HepG2 (cell line): ENCODE data around the gene TWIST2. TPM values are rescaled to one million over a fixed set of nuclear protein-coding genes. Genes with fewer than 3 reads are reported as not detected.

Experiments
- ATAC-seq: fragments of 200-7000 bp; cut with Tn5 transposase; 3 replicates; pipeline ENCODE4 v1.9.1; 2020; ENCODE audit warnings: mild to moderate bottlenecking, moderate library complexity
- BruUV-seq: library from RNA; stranded (reverse); fragments of 400-500 nt; replicated peaks from 2 replicates; lab custom pipeline; 2021; lab: Mats Ljungman, UMichigan
- CTCF ChIA-PET: fragments of 300-600 bp; formaldehyde crosslinking; extraction: SDS; loops from one replicate; lab custom pipeline; 2021; ENCODE audit warnings: low total read pairs, inconsistent platforms, low intra/inter-chr PET ratio; lab: Yijun Ruan, JAX
- POLR2A ChIA-PET: fragments of 350-600 bp; sonication (Branson Sonifier 250); formaldehyde crosslinking; loops from one replicate; lab custom pipeline; 2020; ENCODE audit warnings: antibody characterized with exemption, inconsistent platforms; lab: Yijun Ruan, JAX
- DNase-seq: peaks from one replicate; pipeline ENCODE4 v3.0.0-alpha.2; 2015; ENCODE audit warnings: low spot score
- FAIRE-seq: peaks from 3 replicates; lab custom pipeline; 2011; peaks lifted over from hg19 to GRCh38; lab: Jason Lieb, UNC
- H2AFZ ChIP-seq: one replicate; pipeline ENCODE4 v1.6.1; 2011; ENCODE audit warnings: low read length, inconsistent platforms
- H3K27ac ChIP-seq: fragments of 300-600 bp; 3 replicates; pipeline ENCODE4 v1.8.0; 2011; ENCODE audit warnings: mixed run types, mild to moderate bottlenecking, mixed read lengths, low read length, inconsistent platforms; ENCODE audit not compliant: insufficient read depth; ENCODE audit errors: extremely low read length
- H3K27me3 ChIP-seq, 2 experiments: fragments of 200-600 bp in 1 of 2; 2 replicates in 1 of 2; 3 replicates in 1 of 2; pipeline versions ENCODE4 v1.6.0 to v1.8.0; 2011; ENCODE audit warnings: low read length in 2 of 2, mild to moderate bottlenecking in 2 of 2, moderate library complexity in 2 of 2, inconsistent platforms in 1 of 2; ENCODE audit not compliant: insufficient read depth in 2 of 2, control insufficient read depth in 1 of 2
- H3K36me3 ChIP-seq, 2 experiments: fragments of 200-600 bp in 1 of 2; replicated peaks in 1 of 2; 2 replicates in 1 of 2; 3 replicates in 1 of 2; pipeline versions ENCODE4 v1.5.1 to v1.8.0; 2011; ENCODE audit warnings: low read length in 2 of 2, inconsistent platforms in 1 of 2; ENCODE audit not compliant: insufficient read depth in 2 of 2, control insufficient read depth in 1 of 2
- H3K4me1 ChIP-seq: 2 replicates; pipeline ENCODE4 v1.5.1; 2012; ENCODE audit warnings: low read length, inconsistent platforms; ENCODE audit not compliant: insufficient read depth
- H3K4me2 ChIP-seq: 2 replicates; pipeline ENCODE4 v1.6.0; 2011; ENCODE audit warnings: low read depth, low read length, inconsistent platforms
- H3K4me3 ChIP-seq, 3 experiments: fragments of 200-600 bp in 1 of 3; sonication (generic), shearing (Covaris generic) in 1 of 3; replicated peaks in 1 of 3; 2 replicates each; pipeline ENCODE4 v1.5.1; 2011 to 2016; ENCODE audit warnings: low read length in 3 of 3, inconsistent platforms in 2 of 3, low read depth in 2 of 3, mild to moderate bottlenecking in 2 of 3, control low read depth in 1 of 3, mixed read lengths in 1 of 3; ENCODE audit not compliant: insufficient read depth in 1 of 3
- H3K79me2 ChIP-seq: one replicate; pipeline ENCODE4 v1.6.1; 2011; ENCODE audit warnings: low read length, inconsistent platforms; ENCODE audit not compliant: insufficient read depth
- H3K9ac ChIP-seq: 2 replicates; pipeline ENCODE4 v1.6.0; 2011; ENCODE audit warnings: mild to moderate bottlenecking, low read depth, low read length, inconsistent platforms; ENCODE audit not compliant: insufficient read depth
- H3K9me3 ChIP-seq: 2 replicates; pipeline ENCODE4 v1.5.1; 2012; ENCODE audit warnings: mild to moderate bottlenecking, low read length
- H4K20me1 ChIP-seq: 2 replicates; pipeline ENCODE4 v1.6.0; 2011; ENCODE audit warnings: inconsistent platforms, mild to moderate bottlenecking, low read length, moderate library complexity; ENCODE audit not compliant: insufficient read depth
- BHLHE40 ChIP-seq: IDR thresholded peaks from 2 replicates; pipeline ENCODE4 v1.6.1; 2011; ENCODE audit warnings: low read length, improper control_type of control experiment
- GTF3A ChIP-seq: sonication (generic); formaldehyde crosslinking; conservative IDR thresholded peaks from 2 replicates; pipeline ENCODE4 v1.4.0; 2020; ENCODE audit warnings: mild to moderate bottlenecking, missing genetic modification reagents
- KDM3A ChIP-seq: IDR thresholded peaks from 2 replicates; pipeline ENCODE4 v1.6.1; 2018; ENCODE audit warnings: low read depth, missing compliant biosample characterization
- ZNF260 ChIP-seq: sonication (generic); formaldehyde crosslinking; IDR thresholded peaks from 2 replicates; pipeline ENCODE4 v1.4.0; 2020; ENCODE audit warnings: missing genetic modification reagents, low read depth, mild to moderate bottlenecking, borderline replicate concordance
- ZNF558 ChIP-seq: sonication (generic); formaldehyde crosslinking; IDR thresholded peaks from 2 replicates; pipeline ENCODE4 v1.9.0; 2022; ENCODE audit warnings: mild to moderate bottlenecking, missing genetic modification reagents, borderline replicate concordance
- ZNF605 ChIP-seq: sonication (generic); formaldehyde crosslinking; IDR thresholded peaks from 2 replicates; pipeline ENCODE4 v1.8.0; 2022; ENCODE audit warnings: mild to moderate bottlenecking, missing genetic modification reagents
- ZSCAN30 ChIP-seq: sonication (generic); formaldehyde crosslinking; IDR thresholded peaks from 2 replicates; pipeline ENCODE4 v1.5.0; 2020; ENCODE audit warnings: mild to moderate bottlenecking, missing genetic modification reagents
- ZSCAN9 ChIP-seq: IDR thresholded peaks from 2 replicates; pipeline ENCODE4 v1.6.1; 2016; ENCODE audit warnings: borderline replicate concordance
- WGBS: methylation state at CpG from one replicate; pipeline ENCODE4 v1.1.6; 2017; ENCODE audit warnings: low lambda C conversion rate; 5-methylcytosine and 5-hydroxymethylcytosine counted together
- in situ Hi-C: cut with HindIII; loops from 2 replicates; pipeline ENCODE4 v1.10.0; 2017; ENCODE audit warnings: low pct_unique_long_range_greater_than_20kb; ENCODE audit not compliant: extremely low pct_ligation_motif_present
- intact Hi-C: fragments of 100-400 bp; cut with micrococcal nuclease; formaldehyde crosslinking; loops from one replicate; pipeline ENCODE4 v1.10.0; 2022; ENCODE audit not compliant: unreplicated experiment
- polyA plus RNA-seq, 8 experiments: library from polyadenylated mRNA; depleted of rRNA in 3 of 8; stranded (reverse) in 7 of 8; unstranded in 1 of 8; fragments of >200 nt; fragmentation: Illumina TruSeq in 4 of 8; extraction: Trizol in 4 of 8; gene quantifications; 2 replicates each; pipeline versions ENCODE4 v1.2.1 to v1.2.3, GENCODE V29; 2011 to 2016; ENCODE audit warnings: low read depth in 4 of 8, missing spikeins in 1 of 8, mixed read lengths in 1 of 8; ENCODE audit not compliant: insufficient read depth in 1 of 8
- total RNA-seq, 5 experiments: library from RNA; depleted of rRNA; stranded (reverse); fragments of >200 nt; fragmentation: Illumina TruSeq; extraction: Trizol; gene quantifications; 2 replicates each; pipeline ENCODE4 v1.2.3, GENCODE V29; 2016; ENCODE audit warnings: low read depth in 1 of 5
- TF ChIP-seq, protein P1 (sequence below): sonication (generic); formaldehyde crosslinking; IDR thresholded peaks from 2 replicates; pipeline ENCODE4 v1.4.0; 2020; ENCODE audit warnings: missing genetic modification reagents
- TF ChIP-seq, protein P2 (sequence below): sonication (generic); formaldehyde crosslinking; conservative IDR thresholded peaks from 2 replicates; pipeline ENCODE4 v1.8.0; 2022; ENCODE audit warnings: missing genetic modification reagents
- TF ChIP-seq, protein P3 (sequence below): sonication (generic); formaldehyde crosslinking; IDR thresholded peaks from 2 replicates; pipeline ENCODE4 v1.8.0; 2022; ENCODE audit warnings: missing genetic modification reagents, low read depth, mild to moderate bottlenecking, borderline replicate concordance
- TF ChIP-seq, protein P4 (sequence below): fragments of 450-650 bp; IDR thresholded peaks from 2 replicates; pipeline ENCODE4 v1.6.1; 2016

The TWIST2 gene
- total and polyA plus RNA-seq, 2 of the 13 experiments (the other 11 are each of a cell fraction or from before 2014, with no cell fraction given), result 0.08 to 0.11 TPM

DNA sequence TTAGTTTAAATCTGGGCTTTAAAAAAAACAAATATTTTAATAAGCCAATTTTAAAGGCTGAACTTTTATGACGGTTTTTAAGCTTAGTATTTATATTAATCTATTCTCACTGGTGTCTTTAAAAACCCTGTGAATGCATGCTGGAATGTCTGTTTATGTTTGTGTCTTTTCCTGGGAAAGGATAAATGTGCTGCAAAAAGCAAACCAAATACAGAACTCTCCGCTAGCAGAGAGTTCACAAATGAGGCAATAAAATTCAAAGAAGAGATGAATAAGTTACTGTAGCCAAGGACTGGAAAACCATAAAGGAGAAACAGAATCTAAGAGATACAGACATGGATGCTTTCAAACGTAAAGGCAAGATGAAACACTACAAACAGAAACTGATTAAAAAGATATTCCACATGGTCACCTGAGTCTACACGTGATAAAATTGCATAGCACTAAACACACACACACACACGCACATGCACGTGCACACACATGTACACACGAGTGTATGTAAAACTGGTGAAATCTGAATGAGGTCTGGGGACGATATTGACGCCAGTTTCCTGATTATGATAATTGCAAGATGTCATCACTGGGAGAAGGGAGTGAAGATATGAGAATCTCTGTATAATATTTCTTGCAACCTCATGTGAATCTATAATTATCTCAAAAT lies 4.5 kb downstream of the TWIST2 start:
- H3K79me2 ChIP-seq, result no peaks in the 10 kb centered on the region
- no peaks in the 10 kb centered on the region; the same call in 1 of the 2 replicates for H3K4me1 ChIP-seq
- CTCF ChIA-PET, result no interaction called here
- no peak overlapping the region for H3K4me2 ChIP-seq
- peaks cover 9 to 82% of the 10 kb centered on the region in 2 experiments; a peak in 4 of 5 replicates for H3K27me3 ChIP-seq
- no peak for DNase-seq
- H2AFZ ChIP-seq, result no peak overlapping the region
- in situ Hi-C loops (no loop called here), intact Hi-C loops (no loop called here)
- no peaks in the 10 kb centered on the region for H4K20me1 ChIP-seq
- H3K9ac ChIP-seq, result no peak overlapping the region
- WGBS, result 7% methylated on average over 9 of the region's 9 CpGs
- no peaks in the 10 kb centered on the region for H3K36me3 ChIP-seq
- TF ChIP-seq ZNF558 (CRISPR knock-in tag) (no peak), KDM3A (CRISPR knock-in tag) (no peak), ZSCAN30 (CRISPR knock-in tag) (no peak), GTF3A (CRISPR knock-in tag) (no peak), BHLHE40 (0 out of 2 replicates have a peak, but pooled peaks have one; percentile 21), ZNF605 (CRISPR knock-in tag) (no peak), ZSCAN9 (CRISPR knock-in tag) (no peak), ZNF260 (CRISPR knock-in tag) (no peak)
- TF ChIP-seq, protein P1, sequence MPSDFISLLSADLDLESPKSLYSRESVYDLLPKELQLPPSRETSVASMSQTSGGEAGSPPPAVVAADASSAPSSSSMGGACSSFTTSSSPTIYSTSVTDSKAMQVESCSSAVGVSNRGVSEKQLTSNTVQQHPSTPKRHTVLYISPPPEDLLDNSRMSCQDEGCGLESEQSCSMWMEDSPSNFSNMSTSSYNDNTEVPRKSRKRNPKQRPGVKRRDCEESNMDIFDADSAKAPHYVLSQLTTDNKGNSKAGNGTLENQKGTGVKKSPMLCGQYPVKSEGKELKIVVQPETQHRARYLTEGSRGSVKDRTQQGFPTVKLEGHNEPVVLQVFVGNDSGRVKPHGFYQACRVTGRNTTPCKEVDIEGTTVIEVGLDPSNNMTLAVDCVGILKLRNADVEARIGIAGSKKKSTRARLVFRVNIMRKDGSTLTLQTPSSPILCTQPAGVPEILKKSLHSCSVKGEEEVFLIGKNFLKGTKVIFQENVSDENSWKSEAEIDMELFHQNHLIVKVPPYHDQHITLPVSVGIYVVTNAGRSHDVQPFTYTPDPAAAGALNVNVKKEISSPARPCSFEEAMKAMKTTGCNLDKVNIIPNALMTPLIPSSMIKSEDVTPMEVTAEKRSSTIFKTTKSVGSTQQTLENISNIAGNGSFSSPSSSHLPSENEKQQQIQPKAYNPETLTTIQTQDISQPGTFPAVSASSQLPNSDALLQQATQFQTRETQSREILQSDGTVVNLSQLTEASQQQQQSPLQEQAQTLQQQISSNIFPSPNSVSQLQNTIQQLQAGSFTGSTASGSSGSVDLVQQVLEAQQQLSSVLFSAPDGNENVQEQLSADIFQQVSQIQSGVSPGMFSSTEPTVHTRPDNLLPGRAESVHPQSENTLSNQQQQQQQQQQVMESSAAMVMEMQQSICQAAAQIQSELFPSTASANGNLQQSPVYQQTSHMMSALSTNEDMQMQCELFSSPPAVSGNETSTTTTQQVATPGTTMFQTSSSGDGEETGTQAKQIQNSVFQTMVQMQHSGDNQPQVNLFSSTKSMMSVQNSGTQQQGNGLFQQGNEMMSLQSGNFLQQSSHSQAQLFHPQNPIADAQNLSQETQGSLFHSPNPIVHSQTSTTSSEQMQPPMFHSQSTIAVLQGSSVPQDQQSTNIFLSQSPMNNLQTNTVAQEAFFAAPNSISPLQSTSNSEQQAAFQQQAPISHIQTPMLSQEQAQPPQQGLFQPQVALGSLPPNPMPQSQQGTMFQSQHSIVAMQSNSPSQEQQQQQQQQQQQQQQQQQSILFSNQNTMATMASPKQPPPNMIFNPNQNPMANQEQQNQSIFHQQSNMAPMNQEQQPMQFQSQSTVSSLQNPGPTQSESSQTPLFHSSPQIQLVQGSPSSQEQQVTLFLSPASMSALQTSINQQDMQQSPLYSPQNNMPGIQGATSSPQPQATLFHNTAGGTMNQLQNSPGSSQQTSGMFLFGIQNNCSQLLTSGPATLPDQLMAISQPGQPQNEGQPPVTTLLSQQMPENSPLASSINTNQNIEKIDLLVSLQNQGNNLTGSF (CRISPR knock-in tag), result no peak
- TF ChIP-seq, protein P2, sequence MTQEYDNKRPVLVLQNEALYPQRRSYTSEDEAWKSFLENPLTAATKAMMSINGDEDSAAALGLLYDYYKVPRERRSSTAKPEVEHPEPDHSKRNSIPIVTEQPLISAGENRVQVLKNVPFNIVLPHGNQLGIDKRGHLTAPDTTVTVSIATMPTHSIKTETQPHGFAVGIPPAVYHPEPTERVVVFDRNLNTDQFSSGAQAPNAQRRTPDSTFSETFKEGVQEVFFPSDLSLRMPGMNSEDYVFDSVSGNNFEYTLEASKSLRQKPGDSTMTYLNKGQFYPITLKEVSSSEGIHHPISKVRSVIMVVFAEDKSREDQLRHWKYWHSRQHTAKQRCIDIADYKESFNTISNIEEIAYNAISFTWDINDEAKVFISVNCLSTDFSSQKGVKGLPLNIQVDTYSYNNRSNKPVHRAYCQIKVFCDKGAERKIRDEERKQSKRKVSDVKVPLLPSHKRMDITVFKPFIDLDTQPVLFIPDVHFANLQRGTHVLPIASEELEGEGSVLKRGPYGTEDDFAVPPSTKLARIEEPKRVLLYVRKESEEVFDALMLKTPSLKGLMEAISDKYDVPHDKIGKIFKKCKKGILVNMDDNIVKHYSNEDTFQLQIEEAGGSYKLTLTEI (CRISPR knock-in tag), result no peak
- TF ChIP-seq, protein P3, sequence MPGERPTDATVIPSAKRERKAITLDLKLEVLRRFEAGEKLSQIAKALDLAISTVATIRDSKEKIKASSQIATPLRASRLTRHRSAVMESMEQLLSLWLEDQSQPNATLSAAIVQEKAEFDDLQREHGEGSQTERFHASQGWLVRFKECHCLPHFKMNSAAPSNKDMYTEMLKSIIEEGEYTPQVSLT, result no peak
- TF ChIP-seq, protein P4, sequence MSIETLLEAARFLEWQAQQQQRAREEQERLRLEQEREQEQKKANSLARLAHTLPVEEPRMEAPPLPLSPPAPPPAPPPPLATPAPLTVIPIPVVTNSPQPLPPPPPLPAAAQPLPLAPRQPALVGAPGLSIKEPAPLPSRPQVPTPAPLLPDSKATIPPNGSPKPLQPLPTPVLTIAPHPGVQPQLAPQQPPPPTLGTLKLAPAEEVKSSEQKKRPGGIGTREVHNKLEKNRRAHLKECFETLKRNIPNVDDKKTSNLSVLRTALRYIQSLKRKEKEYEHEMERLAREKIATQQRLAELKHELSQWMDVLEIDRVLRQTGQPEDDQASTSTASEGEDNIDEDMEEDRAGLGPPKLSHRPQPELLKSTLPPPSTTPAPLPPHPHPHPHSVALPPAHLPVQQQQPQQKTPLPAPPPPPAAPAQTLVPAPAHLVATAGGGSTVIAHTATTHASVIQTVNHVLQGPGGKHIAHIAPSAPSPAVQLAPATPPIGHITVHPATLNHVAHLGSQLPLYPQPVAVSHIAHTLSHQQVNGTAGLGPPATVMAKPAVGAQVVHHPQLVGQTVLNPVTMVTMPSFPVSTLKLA, result peak; percentile 97
- POLR2A ChIA-PET, result no interaction called here
- H3K9me3 ChIP-seq, result no peaks in the 10 kb centered on the region
- no peak overlapping the region for H3K4me3 ChIP-seq
- no TSS peak for BruUV-seq
- no peak overlapping the region for H3K27ac ChIP-seq
- no peak for ATAC-seq
- FAIRE-seq, result no peak
